ENCODE measurements around the gene NPHP1.

NPHP1 gene

DNA sequence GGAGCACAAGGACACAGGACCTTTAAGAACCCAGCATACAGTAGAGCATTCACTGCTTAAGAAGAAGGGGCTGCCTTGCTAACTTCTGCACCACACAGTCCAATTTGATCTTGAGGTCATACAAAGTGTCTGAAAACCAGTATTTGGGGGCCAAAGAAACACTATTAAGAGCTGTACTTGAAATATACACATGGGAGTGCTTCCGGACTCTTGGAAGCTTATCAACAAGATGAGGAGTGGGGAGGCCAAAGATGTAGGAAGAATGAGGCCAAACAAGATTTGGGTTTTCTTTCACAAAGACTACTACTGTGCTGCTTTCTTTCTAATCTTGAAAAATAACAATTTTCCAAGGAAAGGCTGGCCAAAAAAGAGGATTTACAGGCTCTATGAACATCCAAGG lies 64.4 kb downstream of the NPHP1 start:
- no peak overlapping the region for H3K4me3 ChIP-seq (ENCODE audit: low read length)
- no peak for DNase-seq (ENCODE audit: low read depth)
- TF ChIP-seq, protein P1, sequence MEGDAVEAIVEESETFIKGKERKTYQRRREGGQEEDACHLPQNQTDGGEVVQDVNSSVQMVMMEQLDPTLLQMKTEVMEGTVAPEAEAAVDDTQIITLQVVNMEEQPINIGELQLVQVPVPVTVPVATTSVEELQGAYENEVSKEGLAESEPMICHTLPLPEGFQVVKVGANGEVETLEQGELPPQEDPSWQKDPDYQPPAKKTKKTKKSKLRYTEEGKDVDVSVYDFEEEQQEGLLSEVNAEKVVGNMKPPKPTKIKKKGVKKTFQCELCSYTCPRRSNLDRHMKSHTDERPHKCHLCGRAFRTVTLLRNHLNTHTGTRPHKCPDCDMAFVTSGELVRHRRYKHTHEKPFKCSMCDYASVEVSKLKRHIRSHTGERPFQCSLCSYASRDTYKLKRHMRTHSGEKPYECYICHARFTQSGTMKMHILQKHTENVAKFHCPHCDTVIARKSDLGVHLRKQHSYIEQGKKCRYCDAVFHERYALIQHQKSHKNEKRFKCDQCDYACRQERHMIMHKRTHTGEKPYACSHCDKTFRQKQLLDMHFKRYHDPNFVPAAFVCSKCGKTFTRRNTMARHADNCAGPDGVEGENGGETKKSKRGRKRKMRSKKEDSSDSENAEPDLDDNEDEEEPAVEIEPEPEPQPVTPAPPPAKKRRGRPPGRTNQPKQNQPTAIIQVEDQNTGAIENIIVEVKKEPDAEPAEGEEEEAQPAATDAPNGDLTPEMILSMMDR (conservative IDR thresholded peaks at IDR 0.05; ENCODE audit: low read depth, low read length): no peak

DNA sequence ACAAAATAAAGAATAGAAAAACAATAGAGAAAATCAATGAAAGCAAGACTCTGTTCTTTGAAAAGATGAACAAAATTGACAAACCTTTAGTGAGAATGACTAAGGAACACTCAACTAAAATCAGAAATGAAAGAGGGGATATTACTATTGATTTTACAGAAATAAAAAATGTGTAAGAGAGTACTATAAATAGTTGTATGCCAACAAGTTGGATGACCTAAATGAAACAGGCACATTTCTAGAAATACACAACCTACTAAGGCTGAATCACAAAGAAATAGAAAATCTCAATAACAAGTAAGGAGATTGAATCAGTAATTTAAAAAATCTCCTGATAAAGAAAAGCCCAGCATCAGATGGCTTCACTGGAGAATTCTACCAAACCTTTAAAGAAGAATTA lies 70.8 kb downstream of the NPHP1 start:
- TF ChIP-seq, protein P1 (conservative IDR thresholded peaks at IDR 0.05; ENCODE audit: low read depth, low read length): no peak
- DNase-seq (ENCODE audit: low read depth): no peak
- H3K4me3 ChIP-seq (ENCODE audit: low read length): no peak overlapping the region

DNA sequence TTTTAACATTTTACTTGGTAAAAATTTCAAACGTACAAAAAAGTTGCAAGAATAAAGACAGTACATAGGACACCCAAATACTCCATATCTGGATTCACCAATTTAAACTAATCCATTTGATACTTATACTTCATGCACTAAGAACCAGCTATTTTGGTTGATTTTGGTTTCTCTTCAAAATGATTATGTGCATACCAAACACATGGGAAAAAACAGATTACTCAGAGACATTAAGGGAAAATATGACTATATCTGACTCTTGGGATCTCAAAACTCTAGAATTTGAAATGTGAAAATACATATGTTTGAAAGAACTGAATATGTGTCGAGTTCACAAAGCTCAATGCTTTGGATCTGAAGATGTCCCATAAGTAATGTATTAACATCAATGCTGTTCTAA lies 73.6 kb downstream of the NPHP1 start:
- H3K4me3 ChIP-seq (ENCODE audit: low read length): no peak overlapping the region
- no peak for DNase-seq (ENCODE audit: low read depth)
- TF ChIP-seq, protein P1 (conservative IDR thresholded peaks at IDR 0.05; ENCODE audit: low read depth, low read length): no peak

DNA sequence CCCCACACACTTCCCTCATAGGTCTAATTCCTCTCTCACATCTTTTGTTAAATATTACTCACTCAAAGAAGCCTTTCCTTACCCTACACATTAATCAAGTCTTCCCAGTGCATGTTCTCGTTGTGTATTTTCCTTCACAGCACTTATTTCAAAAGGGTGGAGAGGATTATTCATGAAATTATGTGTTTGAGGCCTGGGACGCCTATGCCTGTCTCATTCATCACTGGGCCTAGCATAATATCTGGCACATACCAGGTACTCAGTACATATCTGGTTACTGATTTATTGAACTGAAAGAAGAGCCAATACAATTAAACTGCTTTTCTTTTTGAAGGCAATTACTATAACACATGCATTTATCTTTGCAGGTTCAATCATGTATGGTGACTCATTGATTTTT lies 74.1 kb downstream of the NPHP1 start:
- no peak overlapping the region for H3K4me3 ChIP-seq (ENCODE audit: low read length)
- DNase-seq (ENCODE audit: low read depth): no peak
- TF ChIP-seq, protein P1 (conservative IDR thresholded peaks at IDR 0.05; ENCODE audit: low read depth, low read length): no peak

DNA sequence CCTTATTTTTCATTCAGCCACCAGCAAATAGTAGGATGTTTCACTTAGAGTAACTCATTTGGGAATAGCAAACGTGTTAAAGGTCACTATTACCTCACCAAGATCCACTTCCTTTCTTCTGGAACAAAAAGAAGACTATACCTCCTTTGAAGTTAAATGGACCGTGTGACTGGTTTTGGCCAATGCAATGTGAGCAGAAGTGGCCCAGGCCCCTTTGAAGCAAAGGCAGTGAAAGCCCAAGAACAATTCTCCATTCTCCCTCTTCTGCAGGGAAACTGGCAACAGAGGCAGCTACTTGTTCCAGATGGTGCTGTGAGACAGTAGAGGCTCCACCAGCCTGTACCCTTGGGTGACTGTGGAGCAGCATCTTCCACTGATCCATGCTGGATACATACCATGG lies 77.9 kb downstream of the NPHP1 start:
- no peak for DNase-seq (ENCODE audit: low read depth)
- TF ChIP-seq, protein P1 (conservative IDR thresholded peaks at IDR 0.05; ENCODE audit: low read depth, low read length): no peak

DNA sequence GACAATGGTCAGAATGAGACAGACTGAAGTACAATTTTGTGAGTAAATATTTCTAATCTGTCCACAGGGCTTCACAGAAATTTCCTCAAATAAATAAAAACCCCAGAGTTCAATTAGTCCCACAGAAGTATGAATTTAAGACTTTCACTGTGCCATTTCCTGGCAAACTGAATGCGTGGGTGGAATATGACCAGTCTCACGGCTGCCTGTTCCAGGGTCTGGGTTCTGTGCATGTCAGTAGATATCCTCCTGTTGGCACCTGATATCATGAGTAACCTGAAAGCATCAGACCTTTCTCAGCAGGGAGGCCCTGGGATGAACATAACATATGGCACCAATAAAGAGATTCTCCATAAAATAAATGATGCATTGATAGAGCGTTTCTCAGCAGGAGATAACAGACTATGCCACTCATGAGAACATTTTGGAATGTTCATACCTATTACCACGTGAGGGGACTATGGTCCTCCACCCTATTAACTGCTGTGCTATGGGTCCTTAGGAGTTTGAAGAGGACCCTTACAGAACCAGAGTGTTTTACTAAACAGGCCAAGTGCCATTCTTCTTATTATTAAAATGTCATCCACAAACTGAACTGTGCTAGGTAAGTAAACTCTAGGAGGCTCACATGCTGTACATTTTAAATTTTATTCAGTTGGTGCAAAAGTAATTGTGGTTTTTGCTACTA lies 78.6 kb downstream of the NPHP1 start:
- TF ChIP-seq, protein P1 (conservative IDR thresholded peaks at IDR 0.05; ENCODE audit: low read depth, low read length): no peak
- DNase-seq (ENCODE audit: low read depth): no peak
- H3K4me3 ChIP-seq (ENCODE audit: low read length): no peak overlapping the region

More for the DNA sequence above, 77.9 kb downstream of the NPHP1 start:
- H3K4me3 ChIP-seq (ENCODE audit: low read length): no peak overlapping the region

DNA sequence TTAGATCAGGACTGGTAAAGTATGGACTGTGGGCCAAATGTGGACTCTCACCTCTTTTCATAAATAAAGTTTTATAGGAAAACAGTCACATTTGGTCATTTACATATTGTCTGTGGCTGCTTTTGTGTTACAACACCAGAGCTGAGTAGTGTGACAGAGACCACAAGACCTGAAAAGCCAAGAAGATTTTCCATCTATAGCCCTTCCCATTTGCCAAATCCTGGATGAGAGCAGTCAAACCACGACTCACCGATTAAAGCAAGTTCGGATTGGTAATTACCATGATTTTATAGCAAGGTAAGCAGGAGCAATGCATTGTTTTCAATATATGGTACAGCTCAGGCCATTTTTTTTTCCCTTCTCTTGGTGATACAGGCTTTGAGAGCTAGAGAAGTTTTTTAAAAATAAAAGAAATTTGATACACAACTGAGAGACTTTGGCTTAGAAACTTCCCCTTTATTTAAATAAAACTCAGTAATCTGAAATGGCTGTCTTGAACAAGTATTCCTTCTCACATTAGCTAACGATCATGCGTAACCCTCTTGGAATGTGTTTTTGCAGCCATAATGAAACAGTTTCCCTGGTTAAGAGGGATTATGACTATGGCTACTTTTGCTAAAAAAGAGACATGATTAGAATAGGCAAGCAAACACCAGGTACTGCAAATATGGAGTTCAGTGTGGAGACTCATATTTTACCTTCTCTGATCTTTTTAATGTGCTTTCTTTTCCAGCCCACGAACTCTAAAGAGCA lies 79.7 kb downstream of the NPHP1 start:
- TF ChIP-seq, protein P1 (conservative IDR thresholded peaks at IDR 0.05; ENCODE audit: low read depth, low read length): no peak
- H3K4me3 ChIP-seq (ENCODE audit: low read length): no peak overlapping the region
- peak; percentile 92 for DNase-seq (ENCODE audit: low read depth)

All from retinal pigment epithelial cell (primary cell).